ENCODE measurements around the gene RSAD1.
A peak's percentile ranks its signal among the peaks of the same experiment; 100 is the strongest.

Gene RSAD1

DNA sequence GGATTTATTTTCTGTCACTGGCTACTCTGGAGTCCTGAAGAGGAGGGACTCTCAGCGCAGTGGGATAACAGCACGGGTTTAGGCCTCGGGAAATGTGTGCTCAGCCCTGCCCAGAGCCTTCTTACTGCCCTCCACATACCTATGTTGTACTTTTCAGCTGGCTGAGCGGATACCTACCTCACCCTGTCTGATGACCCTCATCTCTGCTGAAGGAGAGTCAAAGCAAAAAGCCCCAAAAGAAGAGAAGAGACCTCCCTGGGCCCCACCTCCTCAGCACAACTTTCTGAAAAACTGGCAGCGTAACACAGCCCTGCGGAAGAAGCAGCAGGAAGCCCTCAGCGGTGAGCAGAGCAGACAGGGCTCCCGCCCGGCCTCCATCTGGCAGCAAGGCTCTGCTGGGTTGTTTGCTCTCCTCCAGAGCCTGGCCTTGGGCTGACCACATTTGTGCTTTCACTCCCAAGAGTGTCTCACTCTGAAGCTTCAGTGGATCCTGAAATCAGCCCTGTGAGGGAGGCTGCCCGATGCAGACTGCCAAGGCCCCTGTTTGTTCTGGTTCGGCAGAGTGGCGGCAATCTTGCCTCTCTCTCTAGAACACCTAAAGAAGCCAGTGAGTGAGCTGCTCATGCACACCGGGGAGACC lies 39.8 kb downstream of the RSAD1 start:
- peaks cover 47% of the 10 kb centered on the region for H3K4me1 ChIP-seq (ENCODE audit: insufficient read depth, poor library complexity, severe bottlenecking)
- peak overlapping the region; percentile 85 for H3K27ac ChIP-seq (ENCODE audit: poor library complexity, severe bottlenecking)
- TF ChIP-seq, protein P1, sequence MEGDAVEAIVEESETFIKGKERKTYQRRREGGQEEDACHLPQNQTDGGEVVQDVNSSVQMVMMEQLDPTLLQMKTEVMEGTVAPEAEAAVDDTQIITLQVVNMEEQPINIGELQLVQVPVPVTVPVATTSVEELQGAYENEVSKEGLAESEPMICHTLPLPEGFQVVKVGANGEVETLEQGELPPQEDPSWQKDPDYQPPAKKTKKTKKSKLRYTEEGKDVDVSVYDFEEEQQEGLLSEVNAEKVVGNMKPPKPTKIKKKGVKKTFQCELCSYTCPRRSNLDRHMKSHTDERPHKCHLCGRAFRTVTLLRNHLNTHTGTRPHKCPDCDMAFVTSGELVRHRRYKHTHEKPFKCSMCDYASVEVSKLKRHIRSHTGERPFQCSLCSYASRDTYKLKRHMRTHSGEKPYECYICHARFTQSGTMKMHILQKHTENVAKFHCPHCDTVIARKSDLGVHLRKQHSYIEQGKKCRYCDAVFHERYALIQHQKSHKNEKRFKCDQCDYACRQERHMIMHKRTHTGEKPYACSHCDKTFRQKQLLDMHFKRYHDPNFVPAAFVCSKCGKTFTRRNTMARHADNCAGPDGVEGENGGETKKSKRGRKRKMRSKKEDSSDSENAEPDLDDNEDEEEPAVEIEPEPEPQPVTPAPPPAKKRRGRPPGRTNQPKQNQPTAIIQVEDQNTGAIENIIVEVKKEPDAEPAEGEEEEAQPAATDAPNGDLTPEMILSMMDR (IDR thresholded peaks at IDR 0.05; ENCODE audit: poor library complexity, severe bottlenecking) = no peak
- H3K27me3 ChIP-seq (ENCODE audit: insufficient read depth, poor library complexity, severe bottlenecking) = no peaks in the 10 kb centered on the region
- H3K36me3 ChIP-seq (ENCODE audit: low read depth) = no peaks in the 10 kb centered on the region
- DNase-seq (ENCODE audit: low spot score) = no peak
- no peak for ATAC-seq (ENCODE audit: low read depth)
- H3K9me3 ChIP-seq (ENCODE audit: severe bottlenecking) = no peaks in the 10 kb centered on the region
- no peak overlapping the region for H3K4me3 ChIP-seq (ENCODE audit: severe bottlenecking)

DNA sequence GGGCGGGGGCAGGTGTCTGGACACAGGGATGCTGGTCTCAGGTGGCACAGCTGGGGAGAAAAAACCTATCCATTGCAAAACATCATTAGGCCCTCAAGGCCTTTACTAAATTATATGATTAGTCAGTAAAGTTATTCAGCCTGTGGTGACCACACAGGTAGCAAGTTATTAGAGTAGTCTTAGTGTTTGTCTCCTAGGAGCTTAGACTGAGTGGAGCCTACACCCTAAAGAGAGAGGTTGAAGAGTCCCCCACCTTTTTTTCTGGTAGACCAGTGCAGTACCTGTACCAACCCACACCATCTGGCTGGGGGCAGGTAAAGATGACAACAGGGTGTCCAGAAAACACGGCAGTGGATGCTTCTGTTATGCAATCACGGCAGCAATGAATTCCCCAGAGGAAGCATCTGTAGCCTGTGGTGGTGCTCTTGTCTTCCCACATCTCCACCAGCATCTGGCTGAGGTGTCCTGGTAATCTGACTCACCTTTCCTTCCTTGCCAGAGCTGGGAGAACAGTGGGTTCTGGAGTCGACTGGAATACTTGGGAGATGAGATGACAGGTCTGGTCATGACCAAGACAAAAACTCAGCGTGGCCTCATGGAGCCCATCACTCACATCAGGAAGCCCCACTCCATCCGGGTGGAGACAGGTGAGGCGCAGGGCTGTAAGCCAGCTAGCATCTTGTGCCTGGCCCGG lies 40.6 kb downstream of the RSAD1 start:
- TF ChIP-seq, protein P1 (IDR thresholded peaks at IDR 0.05; ENCODE audit: poor library complexity, severe bottlenecking) = no peak
- peak overlapping the region; percentile 85 for H3K27ac ChIP-seq (ENCODE audit: poor library complexity, severe bottlenecking)
- ATAC-seq (ENCODE audit: low read depth) = peak; percentile 75
- H3K9me3 ChIP-seq (ENCODE audit: severe bottlenecking) = no peaks in the 10 kb centered on the region
- peaks cover 51% of the 10 kb centered on the region for H3K4me1 ChIP-seq (ENCODE audit: insufficient read depth, poor library complexity, severe bottlenecking)
- H3K36me3 ChIP-seq (ENCODE audit: low read depth) = no peaks in the 10 kb centered on the region
- H3K27me3 ChIP-seq (ENCODE audit: insufficient read depth, poor library complexity, severe bottlenecking) = no peaks in the 10 kb centered on the region
- no peak overlapping the region for H3K4me3 ChIP-seq (ENCODE audit: severe bottlenecking)
- DNase-seq (ENCODE audit: low spot score) = no peak

DNA sequence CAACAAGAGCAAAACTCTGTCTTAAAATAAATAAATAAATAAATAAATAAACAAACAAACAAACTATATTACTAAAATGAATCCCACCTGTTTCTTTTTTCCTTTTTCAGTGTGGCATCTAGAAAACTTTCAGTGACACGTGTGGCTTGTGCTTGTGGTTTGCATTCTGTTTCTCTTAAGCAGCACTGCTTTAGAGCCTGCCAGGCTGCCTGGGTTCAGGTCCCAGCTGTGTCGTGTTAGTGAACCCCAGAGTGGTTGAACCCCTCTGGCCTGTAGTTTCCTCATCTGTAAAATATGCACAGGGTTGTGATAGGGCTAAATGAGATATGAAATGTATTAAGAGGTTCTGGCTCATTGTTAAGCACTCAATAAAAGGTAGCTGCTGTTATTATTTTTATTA lies 41.8 kb downstream of the RSAD1 start:
- TF ChIP-seq, protein P1 (IDR thresholded peaks at IDR 0.05; ENCODE audit: poor library complexity, severe bottlenecking) = no peak
- ATAC-seq (ENCODE audit: low read depth) = no peak
- Histone ChIP-seq H3K27me3 (ENCODE audit: insufficient read depth, poor library complexity, severe bottlenecking) (no peaks in the 10 kb centered on the region), H3K36me3 (ENCODE audit: low read depth) (no peaks in the 10 kb centered on the region), H3K4me1 (ENCODE audit: insufficient read depth, poor library complexity, severe bottlenecking) (peaks cover 45% of the 10 kb centered on the region), H3K9me3 (ENCODE audit: severe bottlenecking) (no peaks in the 10 kb centered on the region), H3K4me3 (ENCODE audit: severe bottlenecking) (no peak overlapping the region), H3K27ac (ENCODE audit: poor library complexity, severe bottlenecking) (peak overlapping the region; percentile 85)
- DNase-seq (ENCODE audit: low spot score) = no peak

DNA sequence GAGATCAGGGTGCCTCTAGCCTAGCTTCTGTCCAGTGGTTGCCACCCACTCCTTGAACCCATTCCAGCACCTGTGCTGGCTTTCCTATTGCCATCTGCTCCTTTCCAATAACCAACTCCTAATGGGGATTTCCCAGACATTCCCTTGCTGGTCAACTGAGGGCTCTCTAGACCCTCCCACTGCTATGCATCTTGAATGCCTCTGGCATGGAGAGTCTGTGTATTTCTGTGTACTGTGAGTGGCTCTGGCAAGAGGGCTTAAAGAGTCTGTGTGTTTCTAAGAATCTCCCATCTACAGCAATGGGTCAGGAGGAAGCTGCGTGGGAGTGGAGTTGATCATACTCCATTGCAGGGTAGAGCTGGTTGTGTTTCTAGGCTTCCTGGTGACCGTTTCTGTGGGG lies 42.9 kb downstream of the RSAD1 start:
- Histone ChIP-seq H3K9me3 (ENCODE audit: severe bottlenecking) (no peaks in the 10 kb centered on the region), H3K4me3 (ENCODE audit: severe bottlenecking) (no peak overlapping the region), H3K27ac (ENCODE audit: poor library complexity, severe bottlenecking) (peak overlapping the region; percentile 85), H3K36me3 (ENCODE audit: low read depth) (no peaks in the 10 kb centered on the region), H3K27me3 (ENCODE audit: insufficient read depth, poor library complexity, severe bottlenecking) (no peaks in the 10 kb centered on the region), H3K4me1 (ENCODE audit: insufficient read depth, poor library complexity, severe bottlenecking) (peaks cover 41% of the 10 kb centered on the region)
- ATAC-seq (ENCODE audit: low read depth) (no peak), DNase-seq (ENCODE audit: low spot score) (no peak)
- TF ChIP-seq, protein P1 (IDR thresholded peaks at IDR 0.05; ENCODE audit: poor library complexity, severe bottlenecking) = no peak

DNA sequence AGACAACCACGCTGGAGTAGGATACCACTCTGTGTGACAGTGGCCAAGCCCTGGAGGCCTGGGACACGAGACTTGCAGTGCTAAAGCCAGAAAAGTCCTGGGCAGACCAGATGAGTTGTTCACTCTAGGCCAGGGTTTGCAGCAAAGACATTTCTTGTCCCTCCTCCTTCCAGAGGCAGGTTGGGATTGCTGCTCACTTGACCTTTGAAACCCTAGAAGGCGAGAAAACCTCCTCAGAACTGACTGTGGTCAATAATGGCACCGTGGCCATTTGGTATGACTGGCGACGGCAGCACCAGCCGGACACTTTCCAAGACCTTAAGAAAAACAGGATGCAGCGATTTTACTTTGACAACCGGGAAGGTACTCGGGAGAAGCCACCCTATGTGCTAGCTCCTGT lies 44.1 kb downstream of the RSAD1 start:
- H3K27ac ChIP-seq (ENCODE audit: poor library complexity, severe bottlenecking) = peak overlapping the region; percentile 69
- TF ChIP-seq, protein P1 (IDR thresholded peaks at IDR 0.05; ENCODE audit: poor library complexity, severe bottlenecking) = no peak
- no peak overlapping the region for H3K4me3 ChIP-seq (ENCODE audit: severe bottlenecking)
- peaks cover 29% of the 10 kb centered on the region for H3K4me1 ChIP-seq (ENCODE audit: insufficient read depth, poor library complexity, severe bottlenecking)
- H3K9me3 ChIP-seq (ENCODE audit: severe bottlenecking) = no peaks in the 10 kb centered on the region
- DNase-seq (ENCODE audit: low spot score) (no peak), ATAC-seq (ENCODE audit: low read depth) (no peak)
- H3K36me3 ChIP-seq (ENCODE audit: low read depth) = no peaks in the 10 kb centered on the region
- no peaks in the 10 kb centered on the region for H3K27me3 ChIP-seq (ENCODE audit: insufficient read depth, poor library complexity, severe bottlenecking)
